Neural cell (in vitro differentiated cells): ENCODE results near the gene ADPRS. TPM values are rescaled to one million over a fixed set of nuclear protein-coding genes. Genes with fewer than 3 reads are reported as not detected.

ENCODE experiments used
- H2AFZ ChIP-seq: fragments of 200-600, 300-800 bp; sonication (generic), shearing (Covaris generic); 2 replicates; pipeline ENCODE4 v1.6.0; 2014; ENCODE audit warnings: low read depth, mild to moderate bottlenecking, antibody characterized with exemption, low read length, moderate library complexity
- H3F3A ChIP-seq: fragments of 200-600 bp; shearing (Covaris generic); 2 replicates; pipeline ENCODE4 v1.6.1; 2016; ENCODE audit warnings: mild to moderate bottlenecking, moderate library complexity, mixed read lengths, antibody characterized with exemption, low read length; ENCODE audit not compliant: insufficient read depth, poor library complexity, severe bottlenecking
- H3K27ac ChIP-seq: fragments of 200-600, 300-800 bp; sonication (generic), shearing (Covaris generic); 2 replicates; pipeline ENCODE4 v1.5.1; 2014; ENCODE audit warnings: mild to moderate bottlenecking, low read length, moderate library complexity
- H3K27me3 ChIP-seq: fragments of 300-800, 200-600 bp; sonication (generic), shearing (Covaris generic); 2 replicates; pipeline ENCODE4 v1.6.0; 2014; ENCODE audit warnings: mild to moderate bottlenecking, low read depth, low read length, moderate library complexity; ENCODE audit not compliant: insufficient read depth
- H3K36me3 ChIP-seq: fragments of 300-800, 200-600 bp; sonication (generic), shearing (Covaris generic); 2 replicates; pipeline ENCODE4 v1.5.1; 2014; ENCODE audit warnings: mild to moderate bottlenecking, antibody characterized with exemption, low read length, moderate library complexity; ENCODE audit not compliant: insufficient read depth
- H3K4me2 ChIP-seq: fragments of 300-800, 200-600 bp; sonication (generic), shearing (Covaris generic); 2 replicates; pipeline ENCODE4 v1.6.0; 2014; ENCODE audit warnings: mild to moderate bottlenecking, low read length
- H3K4me3 ChIP-seq: fragments of 300-800, 200-600 bp; sonication (generic), shearing (Covaris generic); 2 replicates; pipeline ENCODE4 v1.5.1; 2014; ENCODE audit warnings: mild to moderate bottlenecking, low read length, moderate library complexity
- H3K79me2 ChIP-seq: fragments of 200-600 bp; shearing (Covaris generic); replicated peaks from 2 replicates; pipeline ENCODE4 v1.6.0; 2014; ENCODE audit warnings: mild to moderate bottlenecking, low read length, moderate library complexity; ENCODE audit not compliant: insufficient read depth
- H3K9ac ChIP-seq: fragments of 300-800, 200-600 bp; sonication (generic), shearing (Covaris generic); 2 replicates; pipeline ENCODE4 v1.6.1; 2016; ENCODE audit warnings: mild to moderate bottlenecking, low read length, mixed read lengths
- H3K9me2 ChIP-seq: fragments of 200-600 bp; shearing (Covaris generic); 2 replicates; pipeline ENCODE4 v1.6.1; 2016; ENCODE audit warnings: mild to moderate bottlenecking, low read length, mixed read lengths; ENCODE audit not compliant: insufficient read depth
- H3K9me3 ChIP-seq: fragments of 200-600, 300-800 bp; sonication (generic), shearing (Covaris generic); 2 replicates; pipeline ENCODE4 v1.6.1; 2016; ENCODE audit warnings: mild to moderate bottlenecking, mixed run types, low read length, moderate library complexity, mixed read lengths
- H4K20me1 ChIP-seq: fragments of 200-600 bp; shearing (Covaris generic); 2 replicates; pipeline ENCODE4 v1.6.1; 2016; ENCODE audit warnings: mild to moderate bottlenecking, mixed run types; ENCODE audit not compliant: insufficient read depth
- EP300 ChIP-seq: fragments of 450-650 bp; conservative IDR thresholded peaks from 2 replicates; pipeline ENCODE4 v1.6.1; 2014; ENCODE audit warnings: antibody characterized with exemption, mild to moderate bottlenecking, moderate library complexity; ENCODE audit not compliant: poor library complexity, severe bottlenecking
- EZH2 ChIP-seq: fragments of 200-600, 300-800 bp; shearing (Covaris generic), sonication (generic); IDR thresholded peaks from 2 replicates; pipeline ENCODE4 v1.6.1; 2014; ENCODE audit warnings: antibody characterized with exemption, low read length, borderline replicate concordance, mild to moderate bottlenecking; ENCODE audit not compliant: insufficient read depth, poor library complexity, severe bottlenecking
- MXI1 ChIP-seq: fragments of 450-650 bp; conservative IDR thresholded peaks from 2 replicates; pipeline ENCODE4 v1.6.1; 2014; ENCODE audit warnings: antibody characterized with exemption, mild to moderate bottlenecking; ENCODE audit not compliant: poor library complexity, severe bottlenecking
- POLR2AphosphoS5 ChIP-seq: IDR thresholded peaks from 2 replicates; pipeline ENCODE4 v1.6.1; 2012
- RAD21 ChIP-seq: fragments of 450-650 bp; conservative IDR thresholded peaks from 2 replicates; pipeline ENCODE4 v1.6.1; 2014; ENCODE audit warnings: antibody characterized with exemption, mild to moderate bottlenecking, moderate library complexity
- REST ChIP-seq: IDR thresholded peaks from 2 replicates; pipeline ENCODE4 v1.6.1; 2012; ENCODE audit warnings: borderline replicate concordance
- SMC3 ChIP-seq: fragments of 450-650 bp; conservative IDR thresholded peaks from 2 replicates; pipeline ENCODE4 v1.6.1; 2014; ENCODE audit warnings: antibody characterized with exemption, mild to moderate bottlenecking, moderate library complexity; ENCODE audit not compliant: poor library complexity
- TAF1 ChIP-seq: IDR thresholded peaks from 2 replicates; pipeline ENCODE4 v1.6.1; 2012; ENCODE audit warnings: low read depth
- polyA plus RNA-seq: library from polyadenylated mRNA; depleted of rRNA; stranded (reverse); fragments of >200 nt; gene quantifications from 2 replicates; pipeline ENCODE4 v1.2.3, GENCODE V29; 2014
- TF ChIP-seq, protein P1 (sequence below): fragments of 450-650 bp; IDR thresholded peaks from 2 replicates; pipeline ENCODE4 v1.5.1; 2014; ENCODE audit warnings: antibody characterized with exemption, mild to moderate bottlenecking, moderate library complexity; ENCODE audit not compliant: poor library complexity, severe bottlenecking

ADPRS gene
- polyA plus RNA-seq, 1 donor from 2014 or later = 66.7 TPM

GRCh38 chr1:36128126-36128904 lies 39.6 kb downstream of the ADPRS start:
- Histone ChIP-seq H3F3A (no peaks in the 10 kb centered on the region), H3K4me2 (no peak overlapping the region), H3K79me2 (no peaks in the 10 kb centered on the region), H4K20me1 (no peaks in the 10 kb centered on the region), H3K9ac (no peak overlapping the region), H3K36me3 (no peaks in the 10 kb centered on the region), H3K9me3 (no peaks in the 10 kb centered on the region), H3K27me3 (peaks cover 34% of the 10 kb centered on the region), H3K4me3 (no peak overlapping the region), H2AFZ (no peak overlapping the region), H3K9me2 (no peaks in the 10 kb centered on the region), H3K27ac (no peak overlapping the region)
- no peak for TF ChIP-seq REST
- TF ChIP-seq, protein P1, sequence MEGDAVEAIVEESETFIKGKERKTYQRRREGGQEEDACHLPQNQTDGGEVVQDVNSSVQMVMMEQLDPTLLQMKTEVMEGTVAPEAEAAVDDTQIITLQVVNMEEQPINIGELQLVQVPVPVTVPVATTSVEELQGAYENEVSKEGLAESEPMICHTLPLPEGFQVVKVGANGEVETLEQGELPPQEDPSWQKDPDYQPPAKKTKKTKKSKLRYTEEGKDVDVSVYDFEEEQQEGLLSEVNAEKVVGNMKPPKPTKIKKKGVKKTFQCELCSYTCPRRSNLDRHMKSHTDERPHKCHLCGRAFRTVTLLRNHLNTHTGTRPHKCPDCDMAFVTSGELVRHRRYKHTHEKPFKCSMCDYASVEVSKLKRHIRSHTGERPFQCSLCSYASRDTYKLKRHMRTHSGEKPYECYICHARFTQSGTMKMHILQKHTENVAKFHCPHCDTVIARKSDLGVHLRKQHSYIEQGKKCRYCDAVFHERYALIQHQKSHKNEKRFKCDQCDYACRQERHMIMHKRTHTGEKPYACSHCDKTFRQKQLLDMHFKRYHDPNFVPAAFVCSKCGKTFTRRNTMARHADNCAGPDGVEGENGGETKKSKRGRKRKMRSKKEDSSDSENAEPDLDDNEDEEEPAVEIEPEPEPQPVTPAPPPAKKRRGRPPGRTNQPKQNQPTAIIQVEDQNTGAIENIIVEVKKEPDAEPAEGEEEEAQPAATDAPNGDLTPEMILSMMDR = no peak
- TF ChIP-seq EZH2 = no peak
- TF ChIP-seq RAD21 = no peak
- no peak for TF ChIP-seq SMC3
- TF ChIP-seq POLR2AphosphoS5 = no peak
- TF ChIP-seq MXI1 = no peak
- TF ChIP-seq EP300 = no peak
- no peak for TF ChIP-seq TAF1

GRCh38 chr1:36128905-36129206 lies 40.2 kb downstream of the ADPRS start:
- H3K36me3 ChIP-seq = no peaks in the 10 kb centered on the region
- TF ChIP-seq MXI1 (no peak), POLR2AphosphoS5 (no peak), EZH2 (no peak), TAF1 (no peak)
- TF ChIP-seq, protein P1 = no peak

More at GRCh38 chr1:36128905-36129206, 40.2 kb downstream of the ADPRS start:
- no peaks in the 10 kb centered on the region for H3K9me2 ChIP-seq
- no peak overlapping the region for H3K4me3 ChIP-seq
- H4K20me1 ChIP-seq = no peaks in the 10 kb centered on the region
- no peak overlapping the region for H2AFZ ChIP-seq
- H3K9ac ChIP-seq = no peak overlapping the region
- H3K9me3 ChIP-seq = no peaks in the 10 kb centered on the region
- H3K4me2 ChIP-seq = no peak overlapping the region
- H3K27me3 ChIP-seq = peaks cover 28% of the 10 kb centered on the region
- H3F3A ChIP-seq = no peaks in the 10 kb centered on the region
- H3K79me2 ChIP-seq = no peaks in the 10 kb centered on the region
- H3K27ac ChIP-seq = no peak overlapping the region
